ENCODE measurements around the gene RASGRP4. TPM values are rescaled to one million over a fixed set of nuclear protein-coding genes. Genes with fewer than 3 reads are reported as not detected.

Gene RASGRP4
- total RNA-seq, 2 donors from 2014 or later = 0.09 TPM; not detected in 1

- Mint-ChIP-seq H3K27me3 (ENCODE audit: insufficient read depth) (peaks cover 61% of the 10 kb centered on the region), H3K27ac (no peak overlapping the region), H3K9me3 (peaks cover 8% of the 10 kb centered on the region), H3K4me3 (no peak overlapping the region), H3K36me3 (ENCODE audit: low read depth) (no peaks in the 10 kb centered on the region), H3K4me1 (peaks cover 4% of the 10 kb centered on the region)
- H3K4me3 ChIP-seq (ENCODE audit: low read length) = no peak overlapping the region
- no peak for TF ChIP-seq CTCF (conservative IDR thresholded peaks at IDR 0.05)
- no peaks in the 10 kb centered on the region for H3K4me1 ChIP-seq (ENCODE audit: control insufficient read depth, insufficient read depth, low read length)
- no peak overlapping the region for H3K9ac ChIP-seq (ENCODE audit: extremely low read depth, low read length, poor library complexity, severe bottlenecking)
- no peaks in the 10 kb centered on the region for H3K9me3 ChIP-seq (ENCODE audit: control insufficient read depth, low read length)
- DNase-seq = no peak
- 72 to 79% methylated on average over 6 to 18 of the region's 18 CpGs for WGBS, 2 experiments (ENCODE audit: insufficient coverage in 1 of 2, insufficient read length in 1 of 2)
- no peaks in the 10 kb centered on the region for H3K36me3 ChIP-seq (ENCODE audit: control insufficient read depth, insufficient read depth, low read length)
- H3K27ac ChIP-seq (ENCODE audit: low read depth, low read length) = no peak overlapping the region
- peaks cover 51% of the 10 kb centered on the region for H3K27me3 ChIP-seq (ENCODE audit: control insufficient read depth, insufficient read depth, low read length, poor library complexity, severe bottlenecking)
Measured at GRCh38 chr19:38359242-38360021, 66.6 kb downstream of the RASGRP4 start.

Other genes starting within 250 kb of the RASGRP4 start
- gene DPF1, start 202.0 kb downstream of the RASGRP4 start, total RNA-seq = 1 to 10 TPM; 3.3 to 4.5 TPM
- 10 to 100 TPM in 1 of 2 donors, 1 to 10 TPM in 1; 8.6 to 13.8 TPM for gene PPP1R14A, start 169.8 kb downstream of the RASGRP4 start, total RNA-seq
- gene SPINT2, start 161.6 kb downstream of the RASGRP4 start, total RNA-seq = 100 to 1,000 TPM; 415 to 487 TPM
- 10 to 100 TPM in 1 of 2 donors, 1 to 10 TPM in 1; 2.9 to 13.2 TPM for gene C19orf33, start 122.0 kb downstream of the RASGRP4 start, total RNA-seq
- 10 to 100 TPM; 68.6 to 74.6 TPM for gene YIF1B, start 110.3 kb downstream of the RASGRP4 start, total RNA-seq
- gene KCNK6, start 106.4 kb downstream of the RASGRP4 start, total RNA-seq = 1 to 10 TPM; 5.1 to 8.9 TPM
- 1 to 10 TPM; 2.5 to 8.9 TPM for gene CATSPERG, start 90.4 kb downstream of the RASGRP4 start, total RNA-seq
- 100 to 1,000 TPM; 168 to 178 TPM for gene PSMD8, start 51.6 kb downstream of the RASGRP4 start, total RNA-seq
- gene GGN, start 38.2 kb downstream of the RASGRP4 start, total RNA-seq = 1 to 10 TPM in 1 of 2 donors, under 1 TPM in 1; 0.99 to 2.1 TPM
- 1 to 10 TPM; 5.3 to 10.0 TPM for gene SPRED3, start 37.5 kb downstream of the RASGRP4 start, total RNA-seq
- gene FAM98C, start 23.1 kb downstream of the RASGRP4 start, total RNA-seq = 10 to 100 TPM in 1 of 2 donors, 1 to 10 TPM in 1; 8.6 to 13.7 TPM
- 1 to 10 TPM in 1 of 2 donors, under 1 TPM in 1; 0.84 to 3.3 TPM for gene RYR1, start 7.5 kb upstream of the RASGRP4 start, total RNA-seq
- gene MAP4K1, start 191.7 kb upstream of the RASGRP4 start, total RNA-seq = 10 to 100 TPM; 12.3 to 17.8 TPM
- 100 to 1,000 TPM; 303 to 334 TPM for gene EIF3K, start 193.0 kb upstream of the RASGRP4 start, total RNA-seq
- gene ACTN4, start 221.4 kb upstream of the RASGRP4 start, total RNA-seq = 100 to 1,000 TPM; 378 to 437 TPM